Iris pigment epithelial cell (primary cell): ENCODE measurements around the gene UBE2D4.
"Not testable (repeated sequence)": the region's sequence is repeated elsewhere in the genome, so short reads cannot be mapped to it uniquely, and the experiment has no call there.

Source experiments
- DNase-seq: peaks from one replicate; pipeline ENCODE4 v3.0.0-alpha.2; 2011; ENCODE audit warnings: low read depth

The UBE2D4 gene

DNA sequence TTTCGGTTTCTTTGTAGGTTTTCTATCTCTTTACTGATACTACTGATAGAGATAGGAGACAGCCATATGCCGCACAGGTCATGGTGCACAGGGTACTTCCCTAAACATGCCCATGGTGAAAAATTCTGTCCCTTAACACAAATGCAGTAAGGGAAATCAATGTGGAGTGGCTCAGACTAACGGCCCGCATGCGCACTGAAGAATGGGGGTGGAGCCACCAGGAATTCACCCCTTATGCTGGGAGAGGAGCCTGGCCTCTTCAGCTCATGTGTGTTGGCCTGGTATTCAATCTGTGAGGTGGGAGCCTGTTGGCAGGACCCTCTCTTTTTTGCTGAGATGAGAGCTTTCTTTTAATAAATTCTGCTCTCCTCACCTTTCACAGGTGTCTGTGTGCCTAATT lies 11.4 kb upstream of the UBE2D4 start:
- no peak for DNase-seq

GRCh38 chr7:43915907-43916306 lies 10.3 kb upstream of the UBE2D4 start:
- DNase-seq, result no peak

- no peak for DNase-seq
Observed at GRCh38 chr7:43921423-43921822, 4.8 kb upstream of the UBE2D4 start.

- no peak for DNase-seq
Observed at GRCh38 chr7:43922726-43923125, 3.5 kb upstream of the UBE2D4 start.

DNA sequence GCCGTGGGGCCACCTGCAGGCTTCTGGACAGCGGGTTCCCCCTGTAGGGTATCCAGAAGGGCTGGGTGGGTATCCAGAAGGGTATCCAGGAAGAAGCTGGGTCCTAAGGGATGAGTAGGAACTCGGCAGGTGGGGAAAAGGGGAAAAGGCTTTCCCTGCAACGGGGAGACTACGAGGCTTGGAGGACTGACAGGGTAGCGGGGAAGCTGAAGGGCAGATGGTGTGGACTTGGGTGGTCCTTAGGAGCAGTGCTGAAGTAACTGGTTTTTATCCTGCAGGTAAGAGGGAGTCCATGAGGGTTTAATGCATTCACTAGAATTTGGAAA lies 525 bp downstream of the UBE2D4 start:
- no peak for DNase-seq

- no peak for DNase-seq
Observed at GRCh38 chr7:43927810-43928209, 1.6 kb downstream of the UBE2D4 start.

DNA sequence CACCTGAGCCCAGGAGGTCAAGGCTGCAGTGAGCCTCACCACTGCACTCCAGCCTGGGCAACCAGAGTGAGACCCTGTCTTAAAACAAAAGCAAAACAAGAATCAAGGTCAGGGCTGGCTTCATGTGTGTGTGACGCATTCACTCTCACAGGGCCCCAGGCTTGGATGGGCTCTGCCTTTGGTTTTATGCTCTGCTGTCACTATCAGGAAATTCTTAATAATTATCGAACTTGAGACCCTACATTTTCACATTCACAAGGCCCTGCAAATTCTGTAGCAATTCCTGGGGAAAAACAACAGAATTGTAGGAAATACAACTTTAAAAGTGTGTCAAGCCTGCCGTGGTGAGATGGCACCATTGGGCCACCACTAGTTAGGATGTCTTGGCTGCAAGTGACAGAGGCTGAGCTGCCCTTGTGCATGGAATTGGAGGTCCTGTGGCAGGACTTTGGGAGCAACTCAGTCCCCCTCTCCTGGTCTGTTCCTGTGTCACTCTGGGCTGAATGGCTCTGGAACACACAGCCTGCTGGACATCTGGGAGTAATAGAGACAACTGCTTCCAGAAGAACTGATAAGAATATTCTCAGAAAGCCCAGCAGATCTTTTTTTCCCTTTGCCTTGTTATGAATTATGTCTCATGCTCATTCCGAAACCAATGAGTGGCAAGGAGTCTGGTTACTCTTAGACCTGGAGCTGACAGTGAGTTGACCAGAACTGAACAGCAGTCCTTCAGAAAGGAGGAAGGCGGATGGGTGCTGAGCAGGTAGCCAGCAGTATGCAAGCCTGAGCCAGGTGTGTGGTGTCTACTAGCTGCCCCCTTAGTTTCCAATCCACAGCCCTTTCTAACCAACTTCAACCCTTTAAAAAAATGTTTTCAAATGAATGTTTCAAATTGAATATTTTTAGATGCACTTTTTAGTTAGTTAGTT lies 3.6 kb downstream of the UBE2D4 start:
- no peak for DNase-seq

GRCh38 chr7:43931346-43931745 lies 5.1 kb downstream of the UBE2D4 start:
- DNase-seq, result no peak

- DNase-seq, result no peak
Observed at GRCh38 chr7:43933902-43934560, 7.8 kb downstream of the UBE2D4 start.

DNA sequence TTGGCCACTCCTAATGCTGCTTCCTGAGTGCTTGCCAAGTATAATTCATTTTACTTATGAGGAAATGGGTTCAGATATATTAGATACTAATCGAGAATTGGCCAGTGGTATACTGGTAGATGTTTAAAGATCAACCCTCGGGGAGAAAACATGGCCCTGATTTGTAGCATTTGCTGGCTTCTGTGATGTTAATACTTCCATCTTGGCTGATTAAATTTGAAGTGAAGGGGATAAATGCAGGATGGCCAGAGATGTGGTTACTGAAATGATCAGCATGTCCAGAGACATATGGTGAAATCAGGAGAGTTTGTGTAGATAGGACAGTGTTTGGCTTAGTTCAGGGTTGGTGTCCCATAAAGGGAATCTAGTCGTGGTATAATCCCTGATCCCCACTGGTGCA lies 11.2 kb downstream of the UBE2D4 start:
- no peak for DNase-seq

DNA sequence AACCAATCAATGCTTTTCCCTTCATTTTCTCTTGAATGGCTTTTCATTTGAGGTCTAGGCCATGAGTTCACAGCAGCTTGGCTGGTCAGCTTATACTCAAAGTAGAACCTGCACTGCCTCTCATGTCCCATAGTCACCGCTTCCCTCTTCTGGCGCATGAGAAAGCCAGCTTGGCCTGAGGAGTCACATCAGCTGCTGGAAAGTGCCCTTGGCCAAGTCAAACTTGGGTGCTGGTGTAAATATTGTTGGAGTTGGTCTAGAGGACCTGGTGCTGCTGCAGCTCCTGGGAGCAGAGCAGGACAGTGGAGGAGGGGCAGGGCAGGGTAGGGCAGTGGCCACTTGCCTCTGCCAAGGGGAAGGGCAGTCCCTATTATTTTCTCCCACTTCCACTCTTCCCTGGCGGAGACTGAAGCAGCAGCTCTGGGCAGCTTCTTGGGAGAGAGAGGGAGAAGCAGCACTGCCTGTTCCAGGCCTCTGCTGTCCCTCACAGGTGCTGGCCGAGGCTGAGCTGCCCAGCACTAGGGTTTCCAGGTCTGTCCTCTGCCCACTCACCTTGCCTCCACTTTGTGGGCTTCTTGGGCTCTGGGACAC lies 12.8 kb downstream of the UBE2D4 start:
- no peak for DNase-seq

- no peak for DNase-seq
Observed at GRCh38 chr7:43942250-43942649, 16.0 kb downstream of the UBE2D4 start.

- DNase-seq, result no peak
Observed at GRCh38 chr7:43942997-43943396, 16.8 kb downstream of the UBE2D4 start.

DNA sequence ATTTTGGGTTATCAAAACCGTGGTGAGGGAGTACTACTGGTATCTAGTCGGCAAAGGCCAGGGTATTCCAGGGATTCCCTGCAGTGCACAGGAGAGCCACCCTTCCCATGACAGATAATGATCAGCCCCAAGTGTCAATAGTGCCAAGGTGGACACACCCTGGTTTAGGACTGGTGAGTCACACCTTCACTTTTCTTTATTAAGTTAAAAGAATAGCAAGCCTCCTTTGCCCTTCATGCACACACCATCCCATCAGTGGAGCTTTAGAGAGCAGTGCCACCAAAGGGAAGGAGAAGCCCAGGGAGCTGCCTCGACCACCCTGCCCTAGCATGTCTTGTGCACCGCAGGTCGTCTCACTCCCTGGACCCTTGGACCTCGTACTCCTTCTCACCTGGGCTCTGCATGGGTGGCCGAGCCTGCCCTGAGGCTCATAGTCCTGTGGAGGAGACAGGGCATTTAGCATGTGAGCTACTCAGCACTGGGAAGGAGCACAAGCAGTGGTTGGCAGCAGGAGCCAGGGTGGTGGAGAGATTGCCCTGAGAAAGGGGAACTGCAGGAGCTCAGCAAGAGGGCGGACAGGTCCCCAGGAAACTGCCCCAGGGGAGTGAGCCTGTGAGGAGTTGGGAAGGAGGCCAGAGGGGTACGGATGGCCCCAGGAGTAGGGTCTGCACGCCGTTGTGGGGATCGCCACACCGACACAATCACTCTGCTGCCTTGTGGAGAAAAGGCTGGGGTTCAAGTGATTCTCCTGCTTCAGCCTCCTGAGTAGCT lies 17.4 kb downstream of the UBE2D4 start:
- no peak for DNase-seq

DNA sequence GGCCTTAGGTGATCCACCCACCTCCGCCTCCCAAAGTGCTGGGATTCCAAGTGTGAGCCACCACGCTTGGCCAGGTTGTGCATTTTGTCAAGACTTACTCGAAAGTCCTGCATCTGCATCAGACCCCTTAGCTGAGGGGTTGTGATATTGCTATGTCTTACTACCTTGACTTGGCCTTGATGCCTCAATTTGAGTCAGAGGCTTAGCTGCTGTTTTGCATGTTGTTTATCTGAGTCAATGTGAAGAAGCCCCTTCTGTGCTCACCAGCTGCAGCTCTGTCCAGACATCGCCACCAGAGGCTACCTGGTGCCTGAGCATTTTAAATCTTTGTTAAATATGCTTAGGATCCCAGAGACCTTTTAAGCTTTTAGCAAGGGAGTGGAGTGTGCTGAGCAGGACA lies 18.1 kb downstream of the UBE2D4 start:
- DNase-seq, result no peak

DNA sequence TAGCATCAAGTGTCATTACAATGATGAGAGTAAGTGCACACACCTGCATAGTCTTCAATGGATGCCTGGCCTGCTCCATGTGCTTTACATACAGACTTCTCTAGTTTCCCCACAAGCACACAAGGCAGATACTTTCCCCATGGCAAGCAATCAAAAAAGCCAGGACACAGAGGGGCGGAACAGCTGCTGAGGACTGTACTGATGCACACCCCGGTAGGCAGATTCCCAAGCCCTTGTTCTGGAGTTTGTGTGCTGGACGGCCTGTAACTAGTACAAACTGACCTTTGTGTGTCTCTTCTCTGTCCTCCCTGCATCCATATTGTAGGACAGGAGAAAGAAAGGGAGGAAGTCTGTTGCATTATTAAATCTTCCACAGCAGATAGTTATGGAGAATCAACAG lies 25.8 kb downstream of the UBE2D4 start:
- no peak for DNase-seq

DNA sequence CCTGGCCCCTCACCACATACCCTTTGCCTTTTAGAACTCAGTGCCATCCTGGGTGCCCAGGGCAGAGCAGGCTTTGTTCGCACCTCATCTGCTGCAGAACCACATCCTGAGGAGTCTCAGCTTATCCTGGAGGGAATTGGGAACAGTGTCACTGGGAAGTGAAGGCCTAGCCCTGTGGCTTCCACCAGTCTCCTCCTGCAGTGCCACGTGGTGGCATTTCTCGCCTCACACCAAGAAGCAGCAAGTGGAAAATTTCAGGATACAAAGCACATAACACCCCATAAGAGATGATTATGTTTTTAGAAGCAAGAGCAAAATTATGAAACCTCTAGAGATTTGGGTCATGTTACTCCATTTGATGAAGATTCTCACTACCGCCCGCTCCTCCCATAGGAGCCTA lies 26.8 kb downstream of the UBE2D4 start:
- DNase-seq, result no peak

DNA sequence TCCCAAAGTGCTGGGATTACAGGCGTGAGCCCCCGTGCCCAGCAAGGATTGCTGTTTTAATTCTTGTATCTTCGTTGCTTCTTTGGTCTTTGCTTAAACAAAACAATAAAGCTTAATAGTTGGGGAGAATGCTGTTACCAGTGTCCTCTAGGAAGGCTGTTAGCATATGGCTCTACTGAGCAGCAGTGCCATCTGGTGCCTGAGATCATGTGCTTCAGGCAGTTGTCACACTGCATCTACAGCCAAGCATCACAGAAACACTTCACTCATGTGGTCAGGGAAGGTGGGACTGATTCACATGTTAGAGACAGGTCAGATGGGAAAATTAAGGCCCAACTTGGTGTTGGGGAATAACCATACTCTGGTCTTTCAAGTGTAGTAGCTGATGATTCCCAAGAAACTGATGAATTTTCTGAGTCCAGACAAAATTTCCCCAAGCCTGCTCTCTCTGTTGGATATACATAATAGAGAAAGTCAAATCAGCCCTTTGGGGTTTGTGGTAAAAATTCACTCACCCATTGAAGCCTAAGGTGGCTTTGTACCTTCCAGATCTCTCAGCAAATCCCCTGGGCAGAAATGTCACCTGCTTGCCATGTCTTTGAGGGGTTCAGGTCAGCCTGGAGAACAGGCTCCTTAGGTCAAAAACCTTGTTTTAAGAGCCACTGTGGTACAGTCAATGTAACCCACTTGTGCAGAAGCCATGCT lies 28.4 kb downstream of the UBE2D4 start:
- DNase-seq, result peak; percentile 64

DNA sequence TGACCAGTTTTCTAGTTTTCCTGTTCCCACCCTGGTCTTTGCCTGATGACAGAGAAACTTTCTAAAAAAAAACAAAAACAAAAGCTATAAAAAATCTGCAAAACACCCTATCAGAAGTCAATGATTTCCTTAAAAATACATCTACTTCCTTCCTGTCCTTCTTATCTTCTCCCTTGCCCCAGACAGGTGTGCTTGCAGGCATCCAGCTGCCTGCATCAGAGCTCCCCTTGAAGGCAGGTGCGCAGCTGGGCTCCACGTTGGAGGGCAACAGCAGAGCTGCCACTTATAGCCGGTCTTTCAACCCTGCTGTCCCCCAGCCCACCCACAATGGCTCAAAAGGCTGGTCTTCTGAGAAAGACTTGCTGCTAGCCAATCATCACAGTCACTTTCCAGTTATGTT lies 29.8 kb downstream of the UBE2D4 start:
- no peak for DNase-seq

DNA sequence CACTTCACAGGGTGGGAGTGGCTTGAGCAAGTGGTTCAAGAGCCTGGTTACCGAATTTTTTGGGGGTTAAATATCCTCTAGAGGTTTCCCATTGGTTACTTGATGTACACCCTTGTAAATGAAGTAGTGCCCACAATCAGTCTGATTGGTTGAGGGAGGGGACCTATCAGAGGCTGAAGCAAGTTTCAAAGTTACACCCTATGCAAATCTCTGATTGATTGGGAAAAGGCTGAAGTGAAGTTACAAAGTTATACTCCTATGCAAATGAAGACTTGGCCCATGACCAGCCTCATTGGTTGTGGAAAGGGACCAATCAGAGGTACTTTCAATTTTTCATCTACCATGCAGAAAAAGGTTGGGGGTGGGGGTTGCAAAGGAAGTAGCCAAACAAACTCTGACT lies 34.7 kb downstream of the UBE2D4 start:
- no peak for DNase-seq

- DNase-seq, result not testable (repeated sequence)
Observed at GRCh38 chr7:43966392-43966791, 40.2 kb downstream of the UBE2D4 start.
